ENCODE data around the gene POLR2I. TPM values are rescaled to one million over a fixed set of nuclear protein-coding genes. Genes with fewer than 3 reads are reported as not detected.

POLR2I gene
- total and polyA plus RNA-seq, 2 donors (not counting 3 experiments of a cell fraction or from before 2014, with no cell fraction given), result 53.0 to 64.8 TPM

DNA sequence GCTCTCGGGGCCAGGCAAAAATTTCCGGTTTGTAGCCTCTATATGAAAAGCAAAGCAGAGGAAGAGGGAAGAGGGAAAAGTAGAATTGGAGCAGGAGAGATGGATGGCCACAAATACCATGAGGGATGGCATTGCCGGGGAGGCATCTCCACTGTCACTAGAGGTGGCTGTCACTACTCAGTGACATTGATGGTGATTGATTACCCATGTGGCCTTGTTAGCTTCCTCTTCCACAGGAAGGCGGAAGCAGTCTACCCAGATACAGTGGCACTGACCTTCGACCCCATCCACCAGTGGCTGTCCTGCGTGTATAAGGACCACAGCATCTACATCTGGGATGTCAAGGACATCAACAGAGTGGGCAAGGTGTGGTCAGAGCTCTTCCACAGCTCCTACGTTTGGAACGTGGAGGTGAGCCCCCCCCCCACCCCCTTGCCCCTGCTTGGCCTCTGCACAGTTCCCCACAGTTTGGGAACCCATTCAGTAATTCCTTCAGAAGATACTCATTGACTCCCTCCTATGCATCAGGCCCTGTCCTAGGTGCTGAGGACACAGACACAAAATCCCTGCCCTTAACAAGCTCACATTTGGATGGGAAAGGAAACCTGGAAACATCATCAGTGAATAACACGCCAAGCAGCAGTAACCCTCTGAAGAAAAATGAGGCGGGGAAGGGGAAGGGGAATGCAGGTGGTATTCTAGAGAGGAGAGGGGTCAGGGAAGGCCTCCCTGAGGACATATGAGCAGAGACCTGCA, 41.4 kb downstream of the POLR2I start:
- intact Hi-C loops (cut with micrococcal nuclease) (no loop called here), dilution Hi-C loops (cut with MboI; ENCODE audit: extremely low pct_ligation_motif_present, low sequenced_read_pairs) (no loop called here)
- ChIA-PET CTCF (interaction anchor here (1.3 to 1.6 kb wide), 2 partner anchors 12 to 19 kb away, joined by 3 to 4 read pairs; partner anchors contain the start of gene THAP8), POLR2A (no interaction called here)
- Histone ChIP-seq H4K20me1 (replicated peaks; ENCODE audit: control insufficient read depth, extremely low read depth, insufficient read depth, low read length) (no peaks in the 10 kb centered on the region), H3K27ac (ENCODE audit: insufficient read depth, low read depth, low read length) (no peak overlapping the region), H3K79me2 (ENCODE audit: control insufficient read depth, insufficient read depth, low read length) (no peaks in the 10 kb centered on the region), H3K9me1 (replicated peaks; ENCODE audit: control insufficient read depth, extremely low read depth, insufficient read depth, low read length) (no peaks in the 10 kb centered on the region), H2AFZ (ENCODE audit: low read depth, low read length) (no peak overlapping the region), H3K27me3 (ENCODE audit: control insufficient read depth in 2 of 2, insufficient read depth in 2 of 2, low read length in 2 of 2) (no peaks in the 10 kb centered on the region), H3K4me1 (ENCODE audit: control insufficient read depth, extremely low read depth, insufficient read depth, low read length) (peaks cover 9% of the 10 kb centered on the region), H3K9me3 (replicated peaks; ENCODE audit: control insufficient read depth, insufficient read depth, low read length) (no peaks in the 10 kb centered on the region), H3K9ac (replicated peaks; ENCODE audit: extremely low read depth, insufficient read depth, low read length) (no peak overlapping the region), H3K36me3 (ENCODE audit: control insufficient read depth in 2 of 2, extremely low read depth in 1 of 2, insufficient read depth in 2 of 2, low read length in 2 of 2) (peaks cover 0 to 1% of the 10 kb centered on the region in 2 experiments), H3K4me3 (replicated peaks in 1 of 3; ENCODE audit: insufficient read depth in 1 of 3, low read depth in 1 of 3, low read length in 3 of 3) (no peak overlapping the region), H3K4me2 (ENCODE audit: insufficient read depth, low read length) (no peak overlapping the region)
- BruUV-seq (replicated peaks), result no TSS peak
- DNase-seq (ENCODE audit: low read depth, low spot score) (no peak), FAIRE-seq (no peak)
- TF ChIP-seq MYC (IDR thresholded peaks at IDR 0.05; ENCODE audit: low read depth, low read length) (no peak), JUN (IDR thresholded peaks at IDR 0.05; ENCODE audit: borderline replicate concordance, insufficient read depth, insufficient read length, low read depth) (no peak), EZH2 (IDR thresholded peaks at IDR 0.05; ENCODE audit: borderline replicate concordance, low read depth, low read length, severe bottlenecking) (no peak), POLR2A (IDR thresholded peaks at IDR 0.05; ENCODE audit: low read depth, low read length) (no peak), GATA2 (IDR thresholded peaks at IDR 0.05; ENCODE audit: insufficient read depth, insufficient read length, low read depth, low read length) (no peak), FOS (IDR thresholded peaks at IDR 0.05; ENCODE audit: borderline replicate concordance, insufficient read depth, low read length) (no peak), POLR2AphosphoS5 (IDR thresholded peaks at IDR 0.05; ENCODE audit: insufficient read depth, low read depth, low read length) (no peak)
- TF ChIP-seq, protein P1, sequence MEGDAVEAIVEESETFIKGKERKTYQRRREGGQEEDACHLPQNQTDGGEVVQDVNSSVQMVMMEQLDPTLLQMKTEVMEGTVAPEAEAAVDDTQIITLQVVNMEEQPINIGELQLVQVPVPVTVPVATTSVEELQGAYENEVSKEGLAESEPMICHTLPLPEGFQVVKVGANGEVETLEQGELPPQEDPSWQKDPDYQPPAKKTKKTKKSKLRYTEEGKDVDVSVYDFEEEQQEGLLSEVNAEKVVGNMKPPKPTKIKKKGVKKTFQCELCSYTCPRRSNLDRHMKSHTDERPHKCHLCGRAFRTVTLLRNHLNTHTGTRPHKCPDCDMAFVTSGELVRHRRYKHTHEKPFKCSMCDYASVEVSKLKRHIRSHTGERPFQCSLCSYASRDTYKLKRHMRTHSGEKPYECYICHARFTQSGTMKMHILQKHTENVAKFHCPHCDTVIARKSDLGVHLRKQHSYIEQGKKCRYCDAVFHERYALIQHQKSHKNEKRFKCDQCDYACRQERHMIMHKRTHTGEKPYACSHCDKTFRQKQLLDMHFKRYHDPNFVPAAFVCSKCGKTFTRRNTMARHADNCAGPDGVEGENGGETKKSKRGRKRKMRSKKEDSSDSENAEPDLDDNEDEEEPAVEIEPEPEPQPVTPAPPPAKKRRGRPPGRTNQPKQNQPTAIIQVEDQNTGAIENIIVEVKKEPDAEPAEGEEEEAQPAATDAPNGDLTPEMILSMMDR (IDR thresholded peaks at IDR 0.05; ENCODE audit: extremely low read depth in 1 of 2, insufficient read depth in 1 of 2, low read depth in 1 of 2, low read length in 2 of 2), result no peak
- TF ChIP-seq, protein P2, sequence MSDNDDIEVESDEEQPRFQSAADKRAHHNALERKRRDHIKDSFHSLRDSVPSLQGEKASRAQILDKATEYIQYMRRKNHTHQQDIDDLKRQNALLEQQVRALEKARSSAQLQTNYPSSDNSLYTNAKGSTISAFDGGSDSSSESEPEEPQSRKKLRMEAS (IDR thresholded peaks at IDR 0.05; ENCODE audit: insufficient read depth, insufficient read length), result no peak
